Transverse colon (tissue), 4 donors: ENCODE results near the gene MUSTN1. TPM values are rescaled to one million over a fixed set of nuclear protein-coding genes. Genes with fewer than 3 reads are reported as not detected.

Source experiments
- DNase-seq: peaks from one replicate; pipeline ENCODE4 v3.0.0-alpha.2; 2019
- H3K27ac ChIP-seq, 4 donors: fragments of 200-600 bp; sonication (generic); 2 replicates each; pipeline ENCODE4 v1.5.1; 2016 to 2018; ENCODE audit warnings: inconsistent platforms in 4 of 4
- H3K27me3 ChIP-seq: fragments of 200-600 bp; sonication (generic); 2 replicates; pipeline ENCODE4 v1.5.1; 2017; ENCODE audit warnings: inconsistent platforms
- H3K36me3 ChIP-seq, 4 donors: fragments of 200-600 bp; sonication (generic); 2 replicates each; pipeline ENCODE4 v1.5.1; 2017 to 2019; ENCODE audit warnings: inconsistent platforms in 4 of 4
- H3K4me1 ChIP-seq, 4 donors: fragments of 200-600 bp; sonication (generic); 2 replicates each; pipeline ENCODE4 v1.5.1; 2017 to 2020; ENCODE audit warnings: inconsistent platforms in 4 of 4
- H3K4me3 ChIP-seq, 4 donors: fragments of 200-600 bp; sonication (generic); 1 replicate in 1 of 4; 2 replicates in 3 of 4; pipeline versions ENCODE4 v1.5.1 to v1.6.1; 2017 to 2019; ENCODE audit warnings: inconsistent platforms in 4 of 4
- H3K9me3 ChIP-seq, 2 donors: fragments of 200-600 bp; sonication (generic); 2 replicates each; pipeline ENCODE4 v1.5.1; 2017 to 2019; ENCODE audit warnings: inconsistent platforms in 2 of 2
- EP300 ChIP-seq: sonication (generic); formaldehyde crosslinking; IDR thresholded peaks from one replicate; pipeline ENCODE4 v1.6.1; 2017; ENCODE audit warnings: antibody characterized with exemption, low read depth
- POLR2A ChIP-seq: fragments of 450-650 bp; IDR thresholded peaks from one replicate; pipeline ENCODE4 v1.6.1; 2016; ENCODE audit warnings: antibody characterized with exemption, mild to moderate bottlenecking, moderate library complexity
- POLR2AphosphoS5 ChIP-seq, 3 donors: sonication (generic); formaldehyde crosslinking; IDR thresholded peaks; one replicate each; pipeline ENCODE4 v1.6.1; 2016; ENCODE audit warnings: antibody characterized with exemption in 3 of 3
- WGBS, 2 donors: methylation state at CpG; one replicate each; pipeline ENCODE4 v1.1.5; 2018; ENCODE audit warnings: low coverage in 1 of 2; 5-methylcytosine and 5-hydroxymethylcytosine counted together
- in situ Hi-C, 4 donors: fragments of 200-750 bp; cut with MboI; loops; one replicate each; pipeline versions ENCODE4 v1.15.0 to v1.15.1; 2017; ENCODE audit warnings: low sequenced_read_pairs in 3 of 4, low pct_ligation_motif_present in 1 of 4, low pct_unique_long_range_greater_than_20kb in 1 of 4
- intact Hi-C: fragments of 100-400 bp; cut with DNase I; formaldehyde crosslinking; loops from one replicate; pipeline ENCODE4 v1.15.1; 2023; ENCODE audit warnings: low total_unique reads
- total RNA-seq, 4 donors: library from RNA; depleted of rRNA; stranded (reverse); fragments of >200 nt; gene quantifications; one replicate each; pipeline ENCODE4 v1.1.0, GENCODE V29; 2016
- TF ChIP-seq, protein P1 (sequence below), 5 experiments: fragments of 200-600 bp in 3 of 5; fragments of 450-650 bp in 2 of 5; sonication (generic) in 3 of 5; IDR thresholded peaks; 1 replicate in 2 of 5; 2 replicates in 3 of 5; pipeline ENCODE4 v1.5.1; 2016 to 2017; ENCODE audit warnings: antibody characterized with exemption in 5 of 5, inconsistent platforms in 3 of 5, mild to moderate bottlenecking in 2 of 5, moderate library complexity in 1 of 5

The MUSTN1 gene
- total RNA-seq, 4 donors from 2014 or later: 3.0 to 26.5 (median 11.8) TPM

DNA sequence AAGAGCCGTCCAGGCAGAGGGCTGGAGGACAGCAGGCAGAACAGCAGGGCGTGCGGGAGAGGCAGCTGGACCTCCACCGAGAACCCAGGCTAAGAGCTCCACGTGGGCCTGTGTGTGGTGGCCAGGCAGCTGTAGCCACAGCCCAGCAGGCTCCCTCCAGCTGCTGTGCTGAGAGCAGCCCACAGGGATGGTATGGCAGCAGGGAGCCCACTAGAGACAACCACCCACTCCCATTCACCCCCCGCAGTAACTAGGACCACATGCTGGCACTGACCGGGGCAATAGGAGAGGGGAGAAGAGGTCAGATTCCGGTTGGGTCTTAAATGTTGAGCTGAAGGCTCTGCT lies 25.6 kb upstream of the MUSTN1 start:
- H3K9me3 ChIP-seq: no peaks in the 10 kb centered on the region
- TF ChIP-seq POLR2A: no peak
- TF ChIP-seq POLR2AphosphoS5 (IDR thresholded peaks at IDR 0.05): no peak
- TF ChIP-seq, protein P1, sequence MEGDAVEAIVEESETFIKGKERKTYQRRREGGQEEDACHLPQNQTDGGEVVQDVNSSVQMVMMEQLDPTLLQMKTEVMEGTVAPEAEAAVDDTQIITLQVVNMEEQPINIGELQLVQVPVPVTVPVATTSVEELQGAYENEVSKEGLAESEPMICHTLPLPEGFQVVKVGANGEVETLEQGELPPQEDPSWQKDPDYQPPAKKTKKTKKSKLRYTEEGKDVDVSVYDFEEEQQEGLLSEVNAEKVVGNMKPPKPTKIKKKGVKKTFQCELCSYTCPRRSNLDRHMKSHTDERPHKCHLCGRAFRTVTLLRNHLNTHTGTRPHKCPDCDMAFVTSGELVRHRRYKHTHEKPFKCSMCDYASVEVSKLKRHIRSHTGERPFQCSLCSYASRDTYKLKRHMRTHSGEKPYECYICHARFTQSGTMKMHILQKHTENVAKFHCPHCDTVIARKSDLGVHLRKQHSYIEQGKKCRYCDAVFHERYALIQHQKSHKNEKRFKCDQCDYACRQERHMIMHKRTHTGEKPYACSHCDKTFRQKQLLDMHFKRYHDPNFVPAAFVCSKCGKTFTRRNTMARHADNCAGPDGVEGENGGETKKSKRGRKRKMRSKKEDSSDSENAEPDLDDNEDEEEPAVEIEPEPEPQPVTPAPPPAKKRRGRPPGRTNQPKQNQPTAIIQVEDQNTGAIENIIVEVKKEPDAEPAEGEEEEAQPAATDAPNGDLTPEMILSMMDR (IDR thresholded peaks at IDR 0.05): no peak
- no peak for TF ChIP-seq EP300
- in situ Hi-C loops: no loop called here

DNA sequence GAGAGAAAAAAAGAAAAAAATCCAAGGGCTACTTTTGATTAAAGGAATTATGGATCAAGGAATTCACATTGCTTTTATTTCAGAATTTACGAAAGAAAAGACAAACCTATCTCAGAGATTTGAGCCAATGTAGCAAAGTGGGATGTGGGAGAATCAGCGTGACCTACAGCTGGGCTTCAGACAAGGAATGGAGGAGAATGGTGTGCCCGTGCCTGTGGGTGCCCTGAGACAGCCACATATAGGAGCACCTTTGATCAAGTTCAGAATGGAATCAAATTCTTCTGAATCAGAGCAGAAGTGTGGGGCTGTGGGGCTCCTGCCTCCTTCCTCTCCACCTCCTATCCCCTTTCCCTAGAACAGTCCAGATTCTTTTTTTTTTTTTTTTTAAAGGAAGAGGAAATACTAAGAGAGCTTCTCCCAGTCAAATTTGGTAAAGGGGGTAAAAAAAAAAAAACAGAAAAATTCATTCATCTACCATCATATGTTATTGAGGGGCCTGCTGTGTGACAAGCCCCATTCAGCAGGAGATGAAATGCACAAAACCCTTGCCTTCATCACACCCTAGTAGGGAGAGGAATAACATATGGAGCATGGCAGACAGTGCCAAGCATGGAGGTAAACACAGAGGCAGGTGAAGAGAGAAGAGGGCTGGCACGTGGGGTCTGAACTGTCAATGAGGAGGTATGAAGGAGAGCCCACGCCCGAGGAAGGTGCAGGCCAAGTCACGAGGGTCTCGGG lies 25.0 kb upstream of the MUSTN1 start:
- no peak for TF ChIP-seq POLR2AphosphoS5 (IDR thresholded peaks at IDR 0.05)
- no peak for TF ChIP-seq EP300
- TF ChIP-seq, protein P1 (IDR thresholded peaks at IDR 0.05): no peak
- no peak for TF ChIP-seq POLR2A
- DNase-seq: no peak
- no peaks in the 10 kb centered on the region for H3K27me3 ChIP-seq
- no peaks in the 10 kb centered on the region for H3K36me3 ChIP-seq
- H3K9me3 ChIP-seq: no peaks in the 10 kb centered on the region
- H3K4me1 ChIP-seq: peaks cover 0 to 4% (median 0%) of the 10 kb centered on the region in 4 donors
- intact Hi-C loops (no loop called here), in situ Hi-C loops (no loop called here)
- no peak overlapping the region for H3K27ac ChIP-seq
- WGBS, 2 donors: 87 to 100% methylated on average over 3 to 8 of the region's 8 CpGs
- H3K4me3 ChIP-seq: no peak overlapping the region

More for the DNA sequence above, 25.6 kb upstream of the MUSTN1 start:
- Histone ChIP-seq H3K36me3 (no peaks in the 10 kb centered on the region), H3K27me3 (no peaks in the 10 kb centered on the region), H3K4me3 (no peak overlapping the region), H3K4me1 (peaks cover 0 to 4% (median 0%) of the 10 kb centered on the region in 4 donors), H3K27ac (no peak overlapping the region)
- DNase-seq: no peak
- 90 to 92% methylated on average over 2 to 7 of the region's 8 CpGs for WGBS, 2 donors
- intact Hi-C loops: no loop called here

GRCh38 chr3:52857864-52858263 lies 23.0 kb upstream of the MUSTN1 start:
- H3K27me3 ChIP-seq: no peaks in the 10 kb centered on the region
- intact Hi-C loops: no loop called here
- no peak overlapping the region for H3K27ac ChIP-seq
- no peak overlapping the region for H3K4me3 ChIP-seq
- no peaks in the 10 kb centered on the region for H3K36me3 ChIP-seq
- in situ Hi-C loops: no loop called here
- WGBS, 2 donors: 90 to 91% methylated on average over 5 of the region's 5 CpGs
- peaks cover 0 to 4% (median 0%) of the 10 kb centered on the region in 4 donors for H3K4me1 ChIP-seq
- H3K9me3 ChIP-seq: no peaks in the 10 kb centered on the region
- TF ChIP-seq POLR2A (no peak), EP300 (no peak), POLR2AphosphoS5 (IDR thresholded peaks at IDR 0.05) (no peak)
- TF ChIP-seq, protein P1 (IDR thresholded peaks at IDR 0.05): no peak
- no peak for DNase-seq

DNA sequence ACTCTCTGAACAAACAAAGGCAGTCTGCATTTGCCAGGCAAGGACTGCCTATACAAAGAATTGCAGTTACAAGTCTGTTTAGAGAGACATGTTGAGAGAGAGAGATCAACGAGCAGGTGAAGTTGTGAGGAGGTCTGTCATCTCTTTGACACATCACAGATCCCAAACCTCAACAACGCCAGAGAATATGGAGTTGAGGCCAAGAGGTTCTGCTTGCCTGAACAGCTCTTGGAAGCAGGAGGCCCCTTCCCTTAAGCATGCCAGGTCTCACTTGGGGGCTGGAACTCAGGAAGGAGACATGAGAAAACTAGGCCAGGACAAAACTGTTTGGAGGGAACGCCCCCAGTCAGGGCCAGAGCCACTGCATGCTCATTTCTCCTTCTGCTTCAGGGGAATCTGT lies 22.3 kb upstream of the MUSTN1 start:
- DNase-seq: no peak
- Histone ChIP-seq H3K4me1 (peaks cover 0 to 4% (median 0%) of the 10 kb centered on the region in 4 donors), H3K27ac (peak overlapping the region in 1 of 4 donors; percentile 5), H3K9me3 (no peaks in the 10 kb centered on the region), H3K36me3 (no peaks in the 10 kb centered on the region), H3K27me3 (no peaks in the 10 kb centered on the region), H3K4me3 (no peak overlapping the region)
- TF ChIP-seq, protein P1 (IDR thresholded peaks at IDR 0.05): no peak
- no peak for TF ChIP-seq POLR2AphosphoS5 (IDR thresholded peaks at IDR 0.05)
- no peak for TF ChIP-seq POLR2A
- no peak for TF ChIP-seq EP300
- 77 to 94% methylated on average over 3 of the region's 3 CpGs for WGBS, 2 donors
- intact Hi-C loops: no loop called here
- in situ Hi-C loops: no loop called here
